Measurements from ENCODE around the gene TLE5. TPM values are rescaled to one million over a fixed set of nuclear protein-coding genes. Genes with fewer than 3 reads are reported as not detected.

TLE5 gene
- total RNA-seq, 4 donors from 2014 or later = 200 to 309 (median 226) TPM

DNA sequence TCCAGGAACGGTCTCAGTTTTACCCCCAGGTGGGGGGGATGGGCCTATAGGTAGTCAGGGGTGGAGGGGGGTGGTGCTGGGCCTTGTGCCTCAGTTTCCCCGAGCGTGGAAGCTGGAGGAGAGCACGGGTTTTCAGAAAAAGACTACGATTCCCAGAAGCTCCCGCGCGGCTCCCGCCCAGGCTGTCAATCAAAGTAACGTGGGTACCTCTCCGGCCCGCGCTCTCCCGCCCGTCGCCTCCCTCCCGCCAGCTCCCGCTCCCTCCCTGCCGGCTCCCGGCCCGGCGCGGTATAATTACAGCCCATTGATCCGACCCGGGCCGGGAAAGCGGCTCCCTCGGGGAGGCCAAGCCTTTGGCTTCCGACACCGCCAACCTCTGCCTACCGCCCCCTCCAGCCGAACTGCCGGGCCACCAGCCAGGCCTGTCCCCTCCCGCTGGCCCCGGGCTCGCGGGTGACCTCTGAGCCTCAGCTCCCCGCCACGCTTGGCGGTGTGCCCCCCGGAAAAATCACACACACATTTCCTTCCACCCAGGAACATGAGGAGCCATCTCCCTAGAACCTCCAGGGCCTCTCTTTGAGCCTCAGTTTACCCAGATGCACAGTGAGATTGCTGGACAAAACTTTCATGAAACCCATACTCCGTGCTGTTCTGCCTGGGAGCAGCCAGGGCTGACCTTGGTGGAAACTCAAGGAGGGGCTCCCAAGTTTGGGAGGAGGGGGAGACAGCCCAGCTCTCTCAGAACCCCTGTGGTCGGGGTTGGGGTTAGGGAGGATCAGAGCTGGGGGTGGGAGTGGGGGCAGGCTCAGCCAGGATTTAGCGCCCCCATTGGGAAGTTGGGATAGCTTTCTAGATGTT lies 25.9 kb downstream of the TLE5 start:
- no peak for TF ChIP-seq CTCF (IDR thresholded peaks at IDR 0.05; ENCODE audit: low read depth)

DNA sequence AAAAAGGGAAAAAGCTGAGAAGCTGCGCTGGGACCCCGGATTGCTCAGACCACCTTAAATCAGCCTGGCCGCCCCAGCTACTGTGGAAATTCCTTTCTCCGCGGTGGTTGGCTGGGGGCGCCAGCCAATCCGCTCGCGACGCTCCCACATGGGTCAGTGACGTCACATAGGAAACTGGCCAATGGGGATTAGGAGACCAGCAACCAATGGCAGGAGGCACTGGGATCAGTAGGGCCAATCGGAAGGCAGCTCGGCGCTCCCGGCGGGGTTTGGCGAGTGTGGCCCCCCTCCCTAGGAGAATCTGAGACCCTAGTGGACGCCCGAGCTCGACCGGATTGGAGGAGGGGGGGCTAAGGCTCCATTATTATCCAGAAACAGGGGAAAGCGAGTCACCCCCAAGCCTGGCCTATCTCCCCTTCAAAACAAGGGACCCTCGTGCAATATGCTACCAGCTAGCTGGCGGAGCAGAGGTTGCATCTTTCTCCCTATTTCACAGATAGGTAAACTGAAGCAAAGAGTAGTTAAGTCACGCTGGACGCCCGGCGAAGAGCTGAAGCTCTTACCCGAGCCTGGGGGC lies 26.7 kb downstream of the TLE5 start:
- TF ChIP-seq CTCF (IDR thresholded peaks at IDR 0.05; ENCODE audit: low read depth) = no peak

- TF ChIP-seq CTCF (IDR thresholded peaks at IDR 0.05; ENCODE audit: low read depth) = no peak
Observed at GRCh38 chr19:3034656-3035541, 27.4 kb downstream of the TLE5 start.

- no peak for TF ChIP-seq CTCF (IDR thresholded peaks at IDR 0.05; ENCODE audit: low read depth)
Observed at GRCh38 chr19:3034406-3034655, 28.0 kb downstream of the TLE5 start.

GRCh38 chr19:3033595-3034405 lies 28.5 kb downstream of the TLE5 start:
- no peak for TF ChIP-seq CTCF (IDR thresholded peaks at IDR 0.05; ENCODE audit: low read depth)

- no peak for TF ChIP-seq CTCF (IDR thresholded peaks at IDR 0.05; ENCODE audit: low read depth)
Observed at GRCh38 chr19:3031607-3031867, 30.8 kb downstream of the TLE5 start.
